GM12878 (cell line): ENCODE data around the gene NEU4. TPM values are rescaled to one million over a fixed set of nuclear protein-coding genes. Genes with fewer than 3 reads are reported as not detected.

Source experiments
- ATAC-seq: fragments of 200-7000 bp; cut with Tn5 transposase; 3 replicates; pipeline ENCODE4 v1.9.1; 2020; ENCODE audit warnings: mild to moderate bottlenecking, moderate library complexity
- BruUV-seq: library from RNA; stranded (reverse); fragments of 400-500 nt; replicated peaks from 2 replicates; lab custom pipeline; 2021; lab: Mats Ljungman, UMichigan
- CTCF ChIA-PET: fragments of 300-600 bp; sonication (Branson Sonifier 250); formaldehyde crosslinking; extraction: SDS; loops from one replicate; lab custom pipeline; 2021; ENCODE audit warnings: inconsistent platforms; lab: Yijun Ruan, JAX
- POLR2A ChIA-PET: fragments of 350-600 bp; formaldehyde crosslinking; extraction: SDS; loops from one replicate; lab custom pipeline; 2021; ENCODE audit warnings: inconsistent platforms; lab: Charles Lee
- RAD21 ChIA-PET: fragments of 300-600 bp; sonication (Branson Sonifier 250); formaldehyde crosslinking; loops from one replicate; lab custom pipeline; 2023; ENCODE audit warnings: antibody characterized with exemption; ENCODE audit not compliant: unreplicated experiment; lab: Charles Lee
- SMC1A ChIA-PET: fragments of 300-600 bp; sonication (Branson Sonifier 250); formaldehyde crosslinking; loops from one replicate; lab custom pipeline; 2023; ENCODE audit not compliant: unreplicated experiment, uncharacterized antibody; lab: Charles Lee
- DNase-seq: peaks from one replicate; pipeline ENCODE4 v3.0.0-alpha.2; 2011; ENCODE audit warnings: low read depth, low spot score
- FAIRE-seq: peaks from 3 replicates; lab custom pipeline; 2011; peaks lifted over from hg19 to GRCh38; lab: Jason Lieb, UNC
- H2AFZ ChIP-seq: 2 replicates; pipeline ENCODE4 v1.6.0; 2011; ENCODE audit warnings: low read depth, low read length, control low read depth; ENCODE audit not compliant: control insufficient read depth
- H3K27ac ChIP-seq: 2 replicates; pipeline ENCODE4 v1.5.1; 2011; ENCODE audit warnings: control low read depth; ENCODE audit not compliant: control insufficient read depth, insufficient read depth
- H3K27me3 ChIP-seq, 2 experiments: replicated peaks in 1 of 2; 2 replicates each; pipeline versions ENCODE4 v1.6.0 to v1.6.1; 2011; ENCODE audit warnings: low read length in 1 of 2; ENCODE audit not compliant: control insufficient read depth in 2 of 2, insufficient read depth in 2 of 2
- H3K36me3 ChIP-seq, 2 experiments: 2 replicates each; pipeline ENCODE4 v1.5.1; 2011; ENCODE audit warnings: low read length in 1 of 2; ENCODE audit not compliant: control insufficient read depth in 2 of 2, insufficient read depth in 2 of 2
- H3K4me1 ChIP-seq: 2 replicates; pipeline ENCODE4 v1.6.1; 2011; ENCODE audit warnings: mild to moderate bottlenecking, low read length, moderate library complexity, mixed read lengths; ENCODE audit not compliant: control insufficient read depth, insufficient read depth
- H3K4me2 ChIP-seq: 2 replicates; pipeline ENCODE4 v1.6.0; 2011; ENCODE audit warnings: control low read depth; ENCODE audit not compliant: control insufficient read depth, insufficient read depth
- H3K4me3 ChIP-seq: fragments of 200-600 bp; sonication (generic); 2 replicates; pipeline ENCODE4 v1.5.1; 2016
- H3K79me2 ChIP-seq: 2 replicates; pipeline ENCODE4 v1.6.0; 2011; ENCODE audit warnings: low read length; ENCODE audit not compliant: control insufficient read depth, insufficient read depth
- H3K9ac ChIP-seq: 2 replicates; pipeline ENCODE4 v1.8.0; 2011; ENCODE audit warnings: low read length, control low read depth, mixed read lengths; ENCODE audit not compliant: control insufficient read depth, insufficient read depth
- H3K9me3 ChIP-seq: replicated peaks from 3 replicates; pipeline ENCODE4 v1.5.1; 2011; ENCODE audit warnings: mild to moderate bottlenecking, low read length; ENCODE audit not compliant: control insufficient read depth, insufficient read depth
- H4K20me1 ChIP-seq: 2 replicates; pipeline ENCODE4 v1.6.0; 2011; ENCODE audit not compliant: control insufficient read depth, insufficient read depth
- BHLHE40 ChIP-seq, 2 experiments: fragments of 450-650 bp in 1 of 2; IDR thresholded peaks; 2 replicates each; pipeline ENCODE4 v1.6.1; 2011 to 2017; ENCODE audit warnings: low read depth in 2 of 2, borderline replicate concordance in 1 of 2, improper control_type of control experiment in 1 of 2, low read length in 1 of 2, mild to moderate bottlenecking in 1 of 2
- BMI1 ChIP-seq: fragments of 450-650 bp; IDR thresholded peaks from 2 replicates; pipeline ENCODE4 v1.6.1; 2016; ENCODE audit warnings: mild to moderate bottlenecking, moderate library complexity, borderline replicate concordance
- CHD4 ChIP-seq: fragments of 200-600 bp; sonication (generic); IDR thresholded peaks from 2 replicates; pipeline ENCODE4 v1.6.1; 2016; ENCODE audit warnings: mild to moderate bottlenecking
- DPF2 ChIP-seq: fragments of 450-650 bp; IDR thresholded peaks from 2 replicates; pipeline ENCODE4 v1.6.1; 2017; ENCODE audit warnings: mild to moderate bottlenecking
- EP300 ChIP-seq, 2 experiments: fragments of 150-350 bp in 1 of 2; IDR thresholded peaks; 2 replicates each; pipeline ENCODE4 v1.6.1; 2011 to 2012; ENCODE audit warnings: low read depth in 2 of 2, low read length in 2 of 2, borderline replicate concordance in 1 of 2, improper control_type of control experiment in 1 of 2, inconsistent platforms in 1 of 2; ENCODE audit not compliant: control insufficient read depth in 1 of 2
- HDAC6 ChIP-seq: fragments of 200-600 bp; sonication (generic); IDR thresholded peaks from one replicate; pipeline ENCODE4 v1.8.0; 2017; ENCODE audit warnings: antibody characterized with exemption; ENCODE audit not compliant: unreplicated experiment
- IKZF1 ChIP-seq: fragments of 450-650 bp; conservative IDR thresholded peaks from 2 replicates; pipeline ENCODE4 v1.6.1; 2017; ENCODE audit warnings: antibody characterized with exemption, mild to moderate bottlenecking
- IRF3 ChIP-seq: fragments of 450-650 bp; IDR thresholded peaks from 2 replicates; pipeline ENCODE4 v1.6.1; 2014; ENCODE audit warnings: mild to moderate bottlenecking
- MTA3 ChIP-seq: IDR thresholded peaks from 2 replicates; pipeline ENCODE4 v1.6.1; 2012; ENCODE audit warnings: low read length, inconsistent platforms, borderline replicate concordance
- MXI1 ChIP-seq: fragments of 150-350 bp; IDR thresholded peaks from 2 replicates; pipeline ENCODE4 v1.6.1; 2011; ENCODE audit warnings: low read depth, mild to moderate bottlenecking, inconsistent platforms, low read length, improper control_type of control experiment
- POLR2A ChIP-seq: IDR thresholded peaks from 2 replicates; pipeline ENCODE4 v1.6.1; 2011; ENCODE audit warnings: low read depth, mild to moderate bottlenecking, low read length
- POU2F2 ChIP-seq: IDR thresholded peaks from 3 replicates; pipeline ENCODE4 v1.6.1; 2011; ENCODE audit warnings: low read depth, mild to moderate bottlenecking, low read length, borderline replicate concordance
- RELB ChIP-seq: fragments of 450-650 bp; IDR thresholded peaks from 2 replicates; pipeline ENCODE4 v1.6.1; 2017; ENCODE audit warnings: low read depth, mild to moderate bottlenecking, moderate library complexity
- REST ChIP-seq: IDR thresholded peaks from 2 replicates; pipeline ENCODE4 v1.6.1; 2012; ENCODE audit warnings: mild to moderate bottlenecking, low read depth, low read length
- TCF3 ChIP-seq: IDR thresholded peaks from 2 replicates; pipeline ENCODE4 v1.6.1; 2012; ENCODE audit warnings: low read depth, mild to moderate bottlenecking, low read length, borderline replicate concordance; ENCODE audit not compliant: insufficient read depth
- YBX1 ChIP-seq: fragments of 450-650 bp; IDR thresholded peaks from 2 replicates; pipeline ENCODE4 v1.6.1; 2016; ENCODE audit warnings: antibody characterized with exemption
- WGBS: methylation state at CpG from one replicate; pipeline ENCODE4 v1.1.6; 2016; ENCODE audit warnings: low lambda C conversion rate; ENCODE audit not compliant: insufficient replicate concordance, insufficient coverage; ENCODE audit errors: missing lambda C conversion rate; 5-methylcytosine and 5-hydroxymethylcytosine counted together
- in situ Hi-C: fragments of 300-500 bp; cut with MboI; formaldehyde crosslinking; loops from 9 replicates; pipeline ENCODE4 v1.14.3; 2018; ENCODE audit warnings: mixed read lengths
- intact Hi-C: fragments of 100-400 bp; cut with micrococcal nuclease; formaldehyde crosslinking; loops from one replicate; pipeline ENCODE4 v1.14.2; 2022; ENCODE audit not compliant: unreplicated experiment
- polyA plus RNA-seq, 11 experiments: library from polyadenylated mRNA; depleted of rRNA in 4 of 11; unstranded in 6 of 11; stranded (reverse) in 5 of 11; fragments of >200 nt; fragmentation: Nextera tagmentation in 4 of 11; fragmentation: Illumina TruSeq in 1 of 11; extraction: Ambion mirVana in 4 of 11; extraction: Trizol in 1 of 11; gene quantifications; 1 replicate in 1 of 11; 2 replicates in 10 of 11; pipeline versions ENCODE4 v1.2.1 to v1.2.3, GENCODE V29; 2011 to 2016; ENCODE audit warnings: inconsistent platforms in 2 of 11, missing spikeins in 2 of 11, low read depth in 1 of 11
- total RNA-seq, 4 experiments: library from RNA; depleted of rRNA in 3 of 4; stranded (reverse); fragments of >200 nt in 3 of 4; fragmentation: Illumina TruSeq in 1 of 4; extraction: Trizol in 1 of 4; gene quantifications; 2 replicates each; pipeline versions ENCODE4 v1.2.1 to v1.2.3, GENCODE V29; 2013 to 2021

NEU4 gene
- total and polyA plus RNA-seq, 10 of the 15 experiments (the other 5 are each of a cell fraction or from before 2014, with no cell fraction given): 0.01 to 0.28 (median 0.14) TPM; not detected in 5

GRCh38 chr2:241862775-241863535 lies 54.0 kb downstream of the NEU4 start (continued):
- no peak for TF ChIP-seq CHD4
- TF ChIP-seq POLR2A: no peak
- no peak for TF ChIP-seq BHLHE40 (IDR thresholded peaks at IDR 0.05; ENCODE audit: borderline replicate concordance in 1 of 2, low read depth in 2 of 2, low read length in 1 of 2)

- H3K4me3 ChIP-seq: no peak overlapping the region; the same call in 1 of the 2 replicates
- no peaks in the 10 kb centered on the region; a peak in 1 of 4 replicates for H3K27me3 ChIP-seq
- in situ Hi-C loops (no loop called here), intact Hi-C loops (no loop called here)
- FAIRE-seq (no peak), ATAC-seq (peak; percentile 25), DNase-seq (no peak)
- peak overlapping the region; percentile 37; the same call in 1 of the 2 replicates for H3K9ac ChIP-seq
- ChIA-PET RAD21 (no interaction called here), CTCF (no interaction called here), SMC1A (no interaction called here), POLR2A (no interaction called here)
- H3K36me3 ChIP-seq: no peaks in the 10 kb centered on the region
- H2AFZ ChIP-seq: peak overlapping the region; percentile 52
- H3K4me1 ChIP-seq: peaks cover 42% of the 10 kb centered on the region
- under 1% methylated on average over 29 of the region's 29 CpGs for WGBS
- peak overlapping the region; percentile 64 for H3K27ac ChIP-seq
- peaks cover 3% of the 10 kb centered on the region; the same call in 1 of the 2 replicates for H4K20me1 ChIP-seq
- no TSS peak for BruUV-seq
- H3K79me2 ChIP-seq: peaks cover 3% of the 10 kb centered on the region
- H3K9me3 ChIP-seq: no peaks in the 10 kb centered on the region; the same call in 1 of the 3 replicates
- H3K4me2 ChIP-seq: peak overlapping the region; percentile 62
- TF ChIP-seq HDAC6 (peak; percentile 87), EP300 (IDR thresholded peaks at IDR 0.05; ENCODE audit: borderline replicate concordance in 1 of 2, control insufficient read depth in 1 of 2, low read depth in 2 of 2, low read length in 2 of 2) (peak; percentile 24 to 48; a peak in 1 of 4 replicates), TCF3 (no peak), MXI1 (peak; percentile 28; the same call in 1 of the 2 replicates), POU2F2 (no peak), REST (no peak), BMI1 (no peak), RELB (peak; percentile 88), MTA3 (0 out of 2 replicates have a peak, but pooled peaks have one; percentile 41), YBX1 (no peak), IRF3 (no peak), DPF2 (peak; percentile 80; the same call in 1 of the 2 replicates), IKZF1 (peak; percentile 98)
Measured at GRCh38 chr2:241863536-241863954, 54.6 kb downstream of the NEU4 start.
